GM18868 (cell line): Measurements from ENCODE around the gene ALOX12B.
"Not testable (repeated sequence)": the region's sequence is repeated elsewhere in the genome, so short reads cannot be mapped to it uniquely, and the experiment has no call there.

Source experiments
- ATAC-seq: cut with Tn5 transposase; IDR thresholded peaks from one replicate; pipeline ENCODE4 v1.9.1; 2021; ENCODE audit warnings: mild to moderate bottlenecking, moderate library complexity; ENCODE audit not compliant: unreplicated experiment

Gene ALOX12B

GRCh38 chr17:8119581-8120519 is 32.3 kb upstream of the ALOX12B start:
- peak; percentile 39 for ATAC-seq

GRCh38 chr17:8118769-8119580 is 31.5 kb upstream of the ALOX12B start:
- ATAC-seq: peak; percentile 42

- no peak for ATAC-seq
Observed at GRCh38 chr17:8117980-8118768, 30.7 kb upstream of the ALOX12B start, which contains the start of gene ALOXE3. Gene ALOXE3, minus strand, starts transcription at chr17:8118514. Its CDS starts 524 bp downstream, at chr17:8117990.

GRCh38 chr17:8117367-8117979 is 30.0 kb upstream of the ALOX12B start:
- no peak for ATAC-seq

- ATAC-seq: no peak
Observed at GRCh38 chr17:8116776-8117175, 29.3 kb upstream of the ALOX12B start.

GRCh38 chr17:8110907-8111306 is 23.4 kb upstream of the ALOX12B start:
- no peak for ATAC-seq

- ATAC-seq: no peak
Observed at GRCh38 chr17:8110456-8110804, 22.9 kb upstream of the ALOX12B start.

- peak; percentile 42 for ATAC-seq
Observed at GRCh38 chr17:8109661-8110455, 22.3 kb upstream of the ALOX12B start.

GRCh38 chr17:8108972-8109660 is 21.6 kb upstream of the ALOX12B start:
- ATAC-seq: no peak

GRCh38 chr17:8106980-8107379 is 19.5 kb upstream of the ALOX12B start:
- not testable (repeated sequence) for ATAC-seq

GRCh38 chr17:8105957-8106398 is 18.5 kb upstream of the ALOX12B start:
- ATAC-seq: no peak

GRCh38 chr17:8104911-8105310 is 17.4 kb upstream of the ALOX12B start:
- ATAC-seq: no peak

- no peak for ATAC-seq
Observed at GRCh38 chr17:8103549-8103948, 16.0 kb upstream of the ALOX12B start.

GRCh38 chr17:8101721-8102120 is 14.2 kb upstream of the ALOX12B start:
- no peak for ATAC-seq

GRCh38 chr17:8100763-8101162 is 13.2 kb upstream of the ALOX12B start:
- no peak for ATAC-seq

- no peak for ATAC-seq
Observed at GRCh38 chr17:8100111-8100510, 12.6 kb upstream of the ALOX12B start.

- ATAC-seq: no peak
Observed at GRCh38 chr17:8096541-8096940, 9.0 kb upstream of the ALOX12B start.

- ATAC-seq: no peak
Observed at GRCh38 chr17:8095361-8095760, 7.8 kb upstream of the ALOX12B start.

- no peak for ATAC-seq
Observed at GRCh38 chr17:8091033-8091687, 3.6 kb upstream of the ALOX12B start.
